Skin epidermis (tissue), 12 donors: ENCODE measurements around the gene ZBTB21.

Experiments used
- H3K27ac ChIP-seq, 21 experiments: fragments of 200-600 bp; sonication (generic) in 11 of 21; one replicate each; pipeline ENCODE4 v1.5.0; 2020; ENCODE audit warnings: mild to moderate bottlenecking in 3 of 21, inconsistent platforms in 2 of 21, moderate library complexity in 2 of 21
- H3K4me3 ChIP-seq, 7 experiments: fragments of 200-600 bp; sonication (generic) in 2 of 7; one replicate each; pipeline ENCODE4 v1.5.0; 2020; ENCODE audit warnings: inconsistent platforms in 2 of 7, mild to moderate bottlenecking in 2 of 7, moderate library complexity in 1 of 7

The ZBTB21 gene

GRCh38 chr21:42022906-42023305 is 12.7 kb upstream of the ZBTB21 start:
- Histone ChIP-seq H3K4me3 (no peak overlapping the region), H3K27ac (no peak overlapping the region)

GRCh38 chr21:42022091-42022430 is 11.9 kb upstream of the ZBTB21 start:
- Histone ChIP-seq H3K27ac (no peak overlapping the region), H3K4me3 (no peak overlapping the region)

- Histone ChIP-seq H3K4me3 (no peak overlapping the region), H3K27ac (no peak overlapping the region)
Observed at GRCh38 chr21:42021371-42022090, 11.4 kb upstream of the ZBTB21 start.

- Histone ChIP-seq H3K4me3 (no peak overlapping the region), H3K27ac (no peak overlapping the region)
Observed at GRCh38 chr21:42019706-42020105, 9.5 kb upstream of the ZBTB21 start.

- Histone ChIP-seq H3K4me3 (no peak overlapping the region), H3K27ac (no peak overlapping the region)
Observed at GRCh38 chr21:42019101-42019605, 9.0 kb upstream of the ZBTB21 start.

- no peak overlapping the region for H3K27ac ChIP-seq
- H3K4me3 ChIP-seq = no peak overlapping the region
Observed at GRCh38 chr21:42017022-42017421, 6.9 kb upstream of the ZBTB21 start.

- H3K27ac ChIP-seq = no peak overlapping the region
- H3K4me3 ChIP-seq = no peak overlapping the region
Observed at GRCh38 chr21:42016364-42016985, 6.3 kb upstream of the ZBTB21 start.

GRCh38 chr21:42013931-42014330 is 3.8 kb upstream of the ZBTB21 start:
- no peak overlapping the region for H3K27ac ChIP-seq

GRCh38 chr21:42013376-42013775 is 3.2 kb upstream of the ZBTB21 start:
- Histone ChIP-seq H3K27ac (no peak overlapping the region), H3K4me3 (no peak overlapping the region)

More at GRCh38 chr21:42013931-42014330, 3.8 kb upstream of the ZBTB21 start:
- H3K4me3 ChIP-seq = no peak overlapping the region

- no peak overlapping the region for H3K4me3 ChIP-seq
- H3K27ac ChIP-seq = peak overlapping the region in 1 of 21 experiments; percentile 26
Observed at GRCh38 chr21:42012763-42013329, 2.7 kb upstream of the ZBTB21 start.

GRCh38 chr21:42012344-42012743 is 2.2 kb upstream of the ZBTB21 start:
- peak overlapping the region in 2 of 21 experiments; percentile 24 to 26 for H3K27ac ChIP-seq
- no peak overlapping the region for H3K4me3 ChIP-seq

GRCh38 chr21:42010507-42011495 is 641 bp upstream of the ZBTB21 start:
- peak overlapping the region; percentile 76 to 99 (median 95) for H3K27ac ChIP-seq
- peak overlapping the region; percentile 75 to 99 (median 96) for H3K4me3 ChIP-seq

GRCh38 chr21:42009018-42009830 is 936 bp downstream of the ZBTB21 start:
- peak overlapping the region; percentile 75 to 99 (median 96) for H3K4me3 ChIP-seq
- H3K27ac ChIP-seq = peak overlapping the region; percentile 88 to 99 (median 95)

GRCh38 chr21:42007356-42007940 is 2.7 kb downstream of the ZBTB21 start:
- Histone ChIP-seq H3K4me3 (no peak overlapping the region), H3K27ac (no peak overlapping the region)

- Histone ChIP-seq H3K27ac (no peak overlapping the region), H3K4me3 (no peak overlapping the region)
Observed at GRCh38 chr21:42006765-42007164, 3.4 kb downstream of the ZBTB21 start.

- no peak overlapping the region for H3K4me3 ChIP-seq
- no peak overlapping the region for H3K27ac ChIP-seq
Observed at GRCh38 chr21:42004406-42005199, 5.6 kb downstream of the ZBTB21 start.

- Histone ChIP-seq H3K27ac (peak overlapping the region in 14 of 21 experiments; percentile 3 to 80 (median 41)), H3K4me3 (no peak overlapping the region)
Observed at GRCh38 chr21:42003051-42003461, 7.1 kb downstream of the ZBTB21 start.
